Activated CD8-positive, alpha-beta memory T cell treated with anti-CD3 and anti-CD28 coated beads, Interleukin-2, amount 50 U/mL, for 4 hours (primary cell): ENCODE measurements around the gene SNAPC2.
"Not testable (repeated sequence)": the region's sequence is repeated elsewhere in the genome, so short reads cannot be mapped to it uniquely, and the experiment has no call there.

Experiments used
- DNase-seq: peaks from one replicate; pipeline ENCODE4 v3.0.0-alpha.2; 2020

SNAPC2 gene

GRCh38 chr19:7941895-7942596 lies 21.9 kb downstream of the SNAPC2 start:
- DNase-seq = no peak

- DNase-seq = no peak
Observed at GRCh38 chr19:7942981-7943443, 22.9 kb downstream of the SNAPC2 start.

- DNase-seq = peak; percentile 99
Observed at GRCh38 chr19:7943444-7944176, 23.5 kb downstream of the SNAPC2 start, which contains the start of gene TIMM44. Gene TIMM44, minus strand, starts transcription at chr19:7943666. Its CDS starts 15 bp downstream, at chr19:7943651.

GRCh38 chr19:7944177-7944761 lies 24.1 kb downstream of the SNAPC2 start:
- peak; percentile 89 for DNase-seq

- no peak for DNase-seq
Observed at GRCh38 chr19:7947939-7948338, 27.8 kb downstream of the SNAPC2 start.

- no peak for DNase-seq
Observed at GRCh38 chr19:7953060-7953459, 32.9 kb downstream of the SNAPC2 start.

- DNase-seq = no peak
Observed at GRCh38 chr19:7953576-7953975, 33.4 kb downstream of the SNAPC2 start.

GRCh38 chr19:7955696-7956095 lies 35.6 kb downstream of the SNAPC2 start:
- no peak for DNase-seq

- DNase-seq = no peak
Observed at GRCh38 chr19:7959211-7959610, 39.1 kb downstream of the SNAPC2 start.

GRCh38 chr19:7961082-7961481 lies 40.9 kb downstream of the SNAPC2 start:
- DNase-seq = not testable (repeated sequence)

- no peak for DNase-seq
Observed at GRCh38 chr19:7961920-7962626, 41.9 kb downstream of the SNAPC2 start.

- DNase-seq = no peak
Observed at GRCh38 chr19:7962644-7963268, 42.6 kb downstream of the SNAPC2 start.

- no peak for DNase-seq
Observed at GRCh38 chr19:7963566-7963965, 43.4 kb downstream of the SNAPC2 start.

- DNase-seq = no peak
Observed at GRCh38 chr19:7965259-7965841, 45.2 kb downstream of the SNAPC2 start.

GRCh38 chr19:7965921-7966665 lies 46.0 kb downstream of the SNAPC2 start:
- no peak for DNase-seq

GRCh38 chr19:7968008-7968795 lies 48.1 kb downstream of the SNAPC2 start:
- no peak for DNase-seq

GRCh38 chr19:7968796-7969554 lies 48.8 kb downstream of the SNAPC2 start:
- no peak for DNase-seq

GRCh38 chr19:7969555-7969939 lies 49.4 kb downstream of the SNAPC2 start:
- DNase-seq = no peak

- no peak for DNase-seq
Observed at GRCh38 chr19:7970716-7971448, 50.7 kb downstream of the SNAPC2 start.
